ENCODE results near the gene PREP.
"Not testable (repeated sequence)": the region's sequence is repeated elsewhere in the genome, so short reads cannot be mapped to it uniquely, and the experiment has no call there.

PREP gene

GRCh38 chr6:105259913-105260889, 142.7 kb downstream of the PREP start:
- DNase-seq = no peak

GRCh38 chr6:105258816-105259215, 144.1 kb downstream of the PREP start:
- DNase-seq = no peak

- no peak for DNase-seq
These were observed 145.5 kb downstream of the PREP start for GRCh38 chr6:105257340-105257739.

DNA sequence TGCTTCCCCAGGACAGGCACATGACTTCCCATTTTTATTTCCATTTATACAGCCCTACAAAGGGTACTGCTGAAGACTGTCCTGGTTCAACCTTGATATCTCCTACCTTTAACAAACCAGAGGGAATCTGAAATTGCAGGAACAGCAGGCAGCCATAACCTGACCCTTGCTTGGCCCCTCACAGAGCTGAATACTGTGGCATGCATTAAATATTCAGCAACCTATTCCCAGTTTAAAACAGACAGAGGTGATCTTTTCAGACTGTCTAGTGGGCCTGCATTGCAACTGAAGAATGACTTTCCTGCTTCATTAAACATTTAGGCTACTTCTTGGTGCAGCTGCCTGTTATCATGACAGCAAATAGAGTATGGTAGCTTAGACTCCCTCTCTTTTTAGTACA, 146.3 kb downstream of the PREP start:
- no peak for DNase-seq

- no peak for DNase-seq
These were observed 149.1 kb downstream of the PREP start for GRCh38 chr6:105253787-105254186.

- DNase-seq = no peak
These were observed 151.2 kb downstream of the PREP start for GRCh38 chr6:105251689-105252088.

DNA sequence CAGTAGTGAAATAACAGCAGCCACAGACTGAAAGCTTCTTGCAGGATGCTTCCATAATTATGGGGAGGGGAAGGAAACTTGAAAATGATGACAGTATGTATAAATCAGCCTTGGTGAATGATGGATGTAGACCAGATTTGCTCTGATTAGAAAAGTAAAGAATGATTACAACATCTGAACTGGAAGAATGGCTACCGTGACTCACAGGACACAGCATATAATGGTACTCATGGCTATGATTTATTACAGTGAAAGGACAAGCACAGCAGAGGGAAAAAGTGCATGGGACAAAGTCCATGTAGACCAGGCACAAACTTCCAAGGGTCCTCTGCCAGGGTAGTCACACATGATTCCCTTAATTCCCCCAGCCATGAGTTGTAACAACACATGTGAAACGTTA, 152.3 kb downstream of the PREP start:
- no peak for DNase-seq

GRCh38 chr6:105243487-105243886, 159.4 kb downstream of the PREP start:
- no peak for DNase-seq

GRCh38 chr6:105235155-105235554, 167.7 kb downstream of the PREP start:
- DNase-seq = no peak

DNA sequence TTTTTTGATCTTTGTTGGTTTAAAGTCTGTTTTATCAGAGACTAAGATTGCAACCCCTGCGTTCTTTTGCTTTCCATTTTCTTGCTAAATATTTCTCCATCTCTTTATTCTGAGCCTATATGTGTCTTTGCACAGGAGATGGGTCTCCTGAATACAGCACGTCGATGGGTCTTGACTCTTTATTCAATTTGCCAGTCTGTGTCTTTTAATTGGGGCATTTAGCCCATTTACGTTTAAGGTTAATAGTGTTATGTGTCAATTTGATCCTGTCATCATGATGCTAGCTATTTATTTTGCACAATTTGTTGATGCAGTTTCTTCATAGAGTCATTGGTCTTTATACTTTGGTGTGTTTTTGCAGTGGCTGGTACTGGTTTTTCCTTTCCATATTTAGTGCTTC, 171.1 kb downstream of the PREP start:
- DNase-seq = not testable (repeated sequence)

Measured in stimulated activated CD4-positive, alpha-beta T cell treated with anti-CD3 and anti-CD28 coated beads, Interleukin-15, amount 100 ng/mL, for 24 hours (primary cell).